Measurements from ENCODE around the gene GXYLT2. TPM values are rescaled to one million over a fixed set of nuclear protein-coding genes. Genes with fewer than 3 reads are reported as not detected.
A peak's percentile ranks its signal among the peaks of the same experiment; 100 is the strongest.

GXYLT2 gene
- total RNA-seq, 1 donor from 2014 or later = 16.2 TPM

DNA sequence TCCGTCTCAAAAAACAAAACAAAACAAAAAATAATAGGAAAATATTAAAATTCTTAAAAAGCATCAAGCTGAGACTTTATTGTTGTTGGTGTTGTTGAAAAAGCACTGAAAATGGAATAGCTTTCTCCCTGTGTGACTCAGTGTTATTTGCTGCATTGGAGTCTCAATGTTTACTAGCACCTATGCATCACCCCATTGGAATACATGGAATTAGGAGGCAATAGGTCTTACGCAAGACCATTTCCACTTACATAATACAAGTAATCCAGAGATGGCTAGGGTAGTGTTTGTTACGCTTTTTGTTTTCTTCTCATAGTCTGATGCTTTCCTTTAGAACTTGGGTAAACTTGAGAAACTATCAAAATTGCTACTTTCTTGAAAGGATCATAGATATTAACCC, 15.2 kb downstream of the GXYLT2 start:
- no peak for DNase-seq
- Histone ChIP-seq H3K27ac (replicated peaks) (no peak overlapping the region), H3K4me1 (peaks cover 32% of the 10 kb centered on the region), H3K27me3 (ENCODE audit: low read depth) (no peaks in the 10 kb centered on the region), H3K9me3 (replicated peaks) (no peaks in the 10 kb centered on the region), H3K36me3 (no peaks in the 10 kb centered on the region), H3K4me3 (no peak overlapping the region)
- TF ChIP-seq, protein P1, sequence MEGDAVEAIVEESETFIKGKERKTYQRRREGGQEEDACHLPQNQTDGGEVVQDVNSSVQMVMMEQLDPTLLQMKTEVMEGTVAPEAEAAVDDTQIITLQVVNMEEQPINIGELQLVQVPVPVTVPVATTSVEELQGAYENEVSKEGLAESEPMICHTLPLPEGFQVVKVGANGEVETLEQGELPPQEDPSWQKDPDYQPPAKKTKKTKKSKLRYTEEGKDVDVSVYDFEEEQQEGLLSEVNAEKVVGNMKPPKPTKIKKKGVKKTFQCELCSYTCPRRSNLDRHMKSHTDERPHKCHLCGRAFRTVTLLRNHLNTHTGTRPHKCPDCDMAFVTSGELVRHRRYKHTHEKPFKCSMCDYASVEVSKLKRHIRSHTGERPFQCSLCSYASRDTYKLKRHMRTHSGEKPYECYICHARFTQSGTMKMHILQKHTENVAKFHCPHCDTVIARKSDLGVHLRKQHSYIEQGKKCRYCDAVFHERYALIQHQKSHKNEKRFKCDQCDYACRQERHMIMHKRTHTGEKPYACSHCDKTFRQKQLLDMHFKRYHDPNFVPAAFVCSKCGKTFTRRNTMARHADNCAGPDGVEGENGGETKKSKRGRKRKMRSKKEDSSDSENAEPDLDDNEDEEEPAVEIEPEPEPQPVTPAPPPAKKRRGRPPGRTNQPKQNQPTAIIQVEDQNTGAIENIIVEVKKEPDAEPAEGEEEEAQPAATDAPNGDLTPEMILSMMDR (IDR thresholded peaks at IDR 0.05; ENCODE audit: borderline replicate concordance) = no peak
- intact Hi-C loops (cut with micrococcal nuclease) = no loop called here

DNA sequence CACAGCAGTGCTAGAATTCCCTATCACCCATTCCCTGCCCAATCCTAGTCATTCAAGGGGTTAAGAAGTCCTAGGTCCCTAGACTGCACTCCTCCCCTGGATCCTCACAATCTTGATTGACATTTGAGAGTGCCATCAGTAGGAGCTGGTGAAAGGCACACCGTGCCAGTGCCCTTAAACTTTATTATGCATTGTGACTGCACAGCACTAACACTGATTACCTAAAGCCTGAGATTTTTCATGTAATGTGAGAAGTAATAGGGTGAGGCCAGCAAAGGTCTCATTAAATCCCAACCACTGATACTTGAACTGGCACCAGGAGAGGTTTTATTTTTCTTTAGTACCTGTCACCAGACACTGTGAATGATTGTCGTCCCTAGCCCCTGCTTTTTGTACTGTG, 16.3 kb downstream of the GXYLT2 start:
- H3K4me1 ChIP-seq = peaks cover 38% of the 10 kb centered on the region
- no peak overlapping the region for H3K4me3 ChIP-seq
- H3K9me3 ChIP-seq (replicated peaks) = no peaks in the 10 kb centered on the region
- DNase-seq = no peak
- no peak overlapping the region for H3K27ac ChIP-seq (replicated peaks)
- no peaks in the 10 kb centered on the region for H3K36me3 ChIP-seq
- intact Hi-C loops (cut with micrococcal nuclease) = no loop called here
- no peaks in the 10 kb centered on the region for H3K27me3 ChIP-seq (ENCODE audit: low read depth)
- TF ChIP-seq, protein P1 (IDR thresholded peaks at IDR 0.05; ENCODE audit: borderline replicate concordance) = no peak

DNA sequence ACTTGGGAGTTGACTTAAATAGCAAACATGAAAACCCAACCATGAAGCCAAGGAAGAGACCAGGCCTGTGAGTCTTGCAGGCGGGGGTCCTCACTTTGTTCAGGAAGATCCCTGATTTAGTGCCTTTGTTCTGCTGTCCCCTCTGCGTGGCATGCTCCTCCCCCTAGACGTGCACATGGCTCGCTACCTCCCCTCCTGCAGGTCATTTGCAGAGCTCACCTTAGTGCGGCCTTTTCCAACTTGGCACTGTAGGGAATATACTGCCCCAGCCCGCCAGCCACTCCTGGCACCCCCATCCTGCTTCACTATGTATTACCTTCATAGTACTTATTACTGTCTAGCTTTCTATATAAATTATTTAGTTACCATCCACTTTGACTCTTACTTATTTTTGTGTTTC, 18.3 kb downstream of the GXYLT2 start:
- no peak for DNase-seq
- intact Hi-C loops (cut with micrococcal nuclease) = no loop called here
- H3K4me3 ChIP-seq = no peak overlapping the region
- H3K9me3 ChIP-seq (replicated peaks) = no peaks in the 10 kb centered on the region
- H3K27me3 ChIP-seq (ENCODE audit: low read depth) = no peaks in the 10 kb centered on the region
- H3K4me1 ChIP-seq = peaks cover 29% of the 10 kb centered on the region
- H3K36me3 ChIP-seq = no peaks in the 10 kb centered on the region
- no peak overlapping the region for H3K27ac ChIP-seq (replicated peaks)
- TF ChIP-seq, protein P1 (IDR thresholded peaks at IDR 0.05; ENCODE audit: borderline replicate concordance) = no peak

DNA sequence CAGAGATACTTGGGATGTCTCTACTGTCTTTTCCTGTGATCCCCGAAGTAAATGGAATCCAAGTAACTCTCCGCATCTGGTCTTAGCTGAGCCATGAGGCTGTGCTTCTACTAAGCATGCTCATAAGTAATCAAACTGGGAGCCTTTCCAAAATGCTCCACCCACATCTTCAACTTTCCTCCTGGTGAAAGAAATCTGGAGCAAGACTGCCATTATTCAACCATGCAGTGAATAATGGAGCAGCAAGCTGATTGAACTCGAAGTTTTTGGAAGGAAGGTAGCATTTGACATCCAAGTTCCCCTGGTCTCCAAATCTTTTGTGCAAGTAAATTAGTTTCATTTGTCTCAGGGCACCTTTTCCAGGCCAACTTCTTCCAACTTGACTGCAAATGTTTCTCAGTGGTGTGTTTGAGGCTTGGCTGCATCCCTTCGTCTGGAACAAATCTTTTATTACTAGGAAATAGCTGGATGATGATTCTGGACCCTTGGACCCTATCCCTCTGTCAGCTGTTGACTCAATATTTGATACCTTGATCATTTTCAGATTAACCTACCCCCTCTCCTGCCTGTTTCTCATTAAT, 19.4 kb downstream of the GXYLT2 start:
- H3K27me3 ChIP-seq (ENCODE audit: low read depth) = no peaks in the 10 kb centered on the region
- intact Hi-C loops (cut with micrococcal nuclease) = no loop called here
- H3K36me3 ChIP-seq = no peaks in the 10 kb centered on the region
- H3K4me1 ChIP-seq = peaks cover 29% of the 10 kb centered on the region
- no peak overlapping the region for H3K4me3 ChIP-seq
- no peak for DNase-seq
- H3K9me3 ChIP-seq (replicated peaks) = no peaks in the 10 kb centered on the region
- H3K27ac ChIP-seq (replicated peaks) = peak overlapping the region; percentile 75
- TF ChIP-seq, protein P1 (IDR thresholded peaks at IDR 0.05; ENCODE audit: borderline replicate concordance) = no peak

DNA sequence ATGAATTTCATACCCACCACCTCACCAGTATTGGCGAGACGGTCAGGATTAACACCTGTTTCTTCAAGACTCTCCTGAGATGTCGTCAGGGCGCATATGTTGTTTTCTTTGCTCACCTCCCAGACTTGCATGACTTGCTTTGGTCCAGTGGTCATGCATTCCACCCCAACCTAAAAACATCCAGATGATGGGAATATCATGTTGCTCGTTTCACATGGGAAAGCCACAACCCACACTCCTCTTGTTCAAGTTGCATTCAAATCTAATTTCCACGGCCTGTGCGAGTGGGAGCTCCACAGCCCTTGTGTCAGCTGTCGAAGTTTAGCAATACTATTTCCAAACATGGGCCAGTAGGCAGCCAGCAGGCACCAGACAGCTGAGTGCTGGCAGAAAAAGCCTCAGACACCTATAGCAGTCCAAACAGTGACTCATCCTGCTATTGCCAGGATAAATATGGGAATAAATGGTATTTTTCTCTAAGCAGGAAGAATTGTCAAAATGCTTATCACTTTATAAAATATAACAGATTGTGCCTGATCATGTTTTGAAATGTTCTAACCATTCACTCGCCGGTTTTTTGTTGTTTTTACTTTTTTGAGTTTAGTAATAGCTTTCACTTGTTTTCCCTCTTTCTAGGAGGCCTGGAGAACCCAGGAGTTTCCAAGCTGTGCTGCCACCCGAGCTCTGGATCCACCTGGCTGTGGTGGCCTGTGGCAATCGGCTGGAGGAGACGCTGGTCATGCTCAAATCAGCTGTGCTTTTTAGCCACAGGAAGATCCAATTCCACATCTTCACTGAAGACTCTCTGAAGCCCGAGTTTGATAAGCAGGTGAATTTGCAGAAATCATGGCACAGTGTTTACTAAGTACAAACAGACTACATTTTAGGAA, 20.1 kb downstream of the GXYLT2 start:
- Histone ChIP-seq H3K27ac (replicated peaks) (peak overlapping the region; percentile 75), H3K4me1 (peaks cover 29% of the 10 kb centered on the region), H3K36me3 (no peaks in the 10 kb centered on the region), H3K4me3 (no peak overlapping the region), H3K9me3 (replicated peaks) (no peaks in the 10 kb centered on the region), H3K27me3 (ENCODE audit: low read depth) (no peaks in the 10 kb centered on the region)
- intact Hi-C loops (cut with micrococcal nuclease) = no loop called here
- peak; percentile 40 for DNase-seq
- TF ChIP-seq, protein P1 (IDR thresholded peaks at IDR 0.05; ENCODE audit: borderline replicate concordance) = no peak
